ENCODE results near the gene ZXDC.

Gene ZXDC

DNA sequence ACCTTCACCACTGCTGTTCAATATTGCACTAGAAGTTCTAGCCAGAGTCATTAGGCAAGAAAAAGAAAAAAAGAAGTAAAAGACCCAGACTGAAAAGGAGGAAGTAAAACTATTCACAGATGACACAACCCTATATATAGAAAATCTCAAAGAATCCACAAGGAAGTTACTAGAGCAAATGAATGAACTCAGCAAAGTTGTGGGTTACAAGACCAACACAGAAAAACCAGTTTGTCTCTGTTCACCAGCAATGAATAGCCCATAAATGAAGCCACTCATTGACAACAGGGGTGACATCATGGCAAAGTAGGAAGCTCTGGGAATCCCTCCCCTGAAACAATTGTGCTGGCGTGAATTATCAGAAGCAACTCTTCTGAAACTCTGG is 76.3 kb downstream of the ZXDC start:
- peak overlapping the region; percentile 29; the same call in 1 of the 2 replicates for H3K27ac ChIP-seq

DNA sequence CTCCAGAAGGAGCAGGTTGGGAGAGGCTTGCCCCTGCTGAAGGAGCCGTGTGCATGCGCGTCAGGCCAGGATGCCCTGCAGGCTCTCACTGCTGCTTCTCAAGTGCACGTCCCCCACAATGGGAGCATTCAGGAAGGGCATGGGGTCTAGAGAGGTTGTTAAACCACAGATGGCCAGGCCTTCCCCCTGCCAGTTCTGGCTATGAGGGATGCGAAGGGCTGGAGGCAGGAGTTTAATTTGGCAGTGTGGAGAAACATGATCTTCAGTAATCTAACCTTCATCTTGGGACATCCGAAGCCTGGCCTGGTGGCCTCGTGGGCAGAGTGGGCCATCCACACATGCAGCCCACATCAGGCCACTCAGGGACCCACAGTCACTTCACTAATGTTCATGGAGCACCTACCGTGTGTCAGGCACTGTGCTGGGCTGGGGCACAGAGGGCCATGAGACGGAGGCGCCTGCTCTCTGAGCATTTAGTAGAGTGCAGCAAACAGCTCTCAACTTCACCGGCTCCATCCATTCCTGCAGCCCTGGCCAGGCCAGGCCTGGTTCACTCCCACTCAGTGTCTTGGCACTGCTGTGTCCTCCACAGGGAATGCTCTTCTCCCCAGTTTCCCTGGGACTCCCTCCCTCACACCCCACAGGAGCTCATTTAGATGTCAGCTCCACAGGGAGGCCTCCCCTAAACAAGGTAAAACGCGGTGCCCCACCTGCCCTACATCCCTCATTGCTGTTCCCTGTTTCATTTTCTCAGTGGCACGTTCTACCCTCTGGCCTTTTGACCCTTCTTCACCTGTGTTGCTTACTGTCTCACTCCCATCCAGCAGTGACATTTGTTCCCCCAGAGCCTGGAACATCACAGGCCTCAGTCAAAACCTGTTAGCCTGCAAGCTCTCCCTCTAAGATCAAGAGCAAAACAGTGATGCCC is 77.0 kb downstream of the ZXDC start:
- TF ChIP-seq, protein P1, sequence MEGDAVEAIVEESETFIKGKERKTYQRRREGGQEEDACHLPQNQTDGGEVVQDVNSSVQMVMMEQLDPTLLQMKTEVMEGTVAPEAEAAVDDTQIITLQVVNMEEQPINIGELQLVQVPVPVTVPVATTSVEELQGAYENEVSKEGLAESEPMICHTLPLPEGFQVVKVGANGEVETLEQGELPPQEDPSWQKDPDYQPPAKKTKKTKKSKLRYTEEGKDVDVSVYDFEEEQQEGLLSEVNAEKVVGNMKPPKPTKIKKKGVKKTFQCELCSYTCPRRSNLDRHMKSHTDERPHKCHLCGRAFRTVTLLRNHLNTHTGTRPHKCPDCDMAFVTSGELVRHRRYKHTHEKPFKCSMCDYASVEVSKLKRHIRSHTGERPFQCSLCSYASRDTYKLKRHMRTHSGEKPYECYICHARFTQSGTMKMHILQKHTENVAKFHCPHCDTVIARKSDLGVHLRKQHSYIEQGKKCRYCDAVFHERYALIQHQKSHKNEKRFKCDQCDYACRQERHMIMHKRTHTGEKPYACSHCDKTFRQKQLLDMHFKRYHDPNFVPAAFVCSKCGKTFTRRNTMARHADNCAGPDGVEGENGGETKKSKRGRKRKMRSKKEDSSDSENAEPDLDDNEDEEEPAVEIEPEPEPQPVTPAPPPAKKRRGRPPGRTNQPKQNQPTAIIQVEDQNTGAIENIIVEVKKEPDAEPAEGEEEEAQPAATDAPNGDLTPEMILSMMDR (conservative IDR thresholded peaks at IDR 0.05): no peak
- TF ChIP-seq ZFX (IDR thresholded peaks at IDR 0.05): no peak
- peak overlapping the region; percentile 29; the same call in 1 of the 2 replicates for H3K27ac ChIP-seq

More for the DNA sequence above, 76.3 kb downstream of the ZXDC start:
- TF ChIP-seq ZFX (IDR thresholded peaks at IDR 0.05): no peak
- TF ChIP-seq, protein P1 (conservative IDR thresholded peaks at IDR 0.05): no peak

DNA sequence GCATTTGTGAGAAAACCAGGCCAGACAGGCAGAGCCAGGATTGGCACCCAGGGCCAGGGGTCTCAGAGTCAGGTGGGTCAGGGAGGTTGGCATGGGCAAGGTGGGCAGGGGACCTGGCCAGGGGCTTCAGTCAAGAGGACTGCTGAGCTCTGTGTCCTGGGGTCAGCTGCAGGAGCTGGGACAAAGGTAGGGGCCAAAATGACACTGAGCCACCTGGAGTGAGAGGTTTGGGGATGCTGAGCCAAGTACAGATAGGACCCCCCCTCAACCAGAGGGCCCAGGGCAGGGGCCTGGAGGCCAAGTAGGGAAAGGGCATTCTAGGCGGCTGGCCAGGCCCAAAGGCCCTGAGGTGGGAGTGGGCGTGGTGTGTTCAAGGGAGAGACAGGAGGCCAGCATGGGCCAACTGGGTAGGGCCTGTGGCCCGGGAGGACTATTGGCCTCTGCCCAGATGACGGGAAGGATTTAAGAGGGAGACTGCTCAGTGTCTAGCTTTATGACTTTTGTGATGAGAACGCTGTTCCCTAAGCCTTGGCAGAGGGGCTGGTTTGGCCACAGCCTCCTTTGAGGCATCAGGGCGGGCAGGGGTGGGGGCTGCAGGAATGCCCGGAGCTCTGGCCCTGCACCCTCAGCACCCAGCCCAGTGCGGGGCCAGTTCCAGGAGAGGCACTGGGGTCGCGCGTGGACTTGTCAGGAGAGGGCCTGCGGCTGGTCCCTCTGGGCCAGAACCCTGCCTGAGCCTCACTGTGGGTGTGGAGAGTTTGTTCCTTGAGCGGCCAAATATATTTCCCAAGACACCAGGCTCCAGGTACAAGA is 77.9 kb downstream of the ZXDC start:
- H3K27ac ChIP-seq: no peak overlapping the region

DNA sequence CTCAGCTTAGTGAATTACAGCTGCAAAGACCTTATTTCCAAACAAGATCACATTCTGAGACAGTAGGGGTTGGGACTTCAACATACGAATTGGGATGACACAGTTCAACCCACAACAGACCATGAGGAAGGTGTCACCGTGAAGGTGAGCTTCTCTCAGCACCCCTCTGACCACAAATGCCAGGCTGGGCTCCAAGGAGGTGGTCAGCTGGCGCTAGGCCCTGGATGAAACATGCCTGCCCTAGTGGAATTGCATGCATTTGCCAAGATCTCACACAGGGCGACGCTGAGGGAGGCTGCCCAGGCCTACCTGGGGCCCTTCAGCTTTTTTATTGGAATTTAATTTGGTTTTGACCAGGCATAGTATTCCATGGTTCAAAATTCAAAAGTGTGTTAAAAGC is 79.2 kb downstream of the ZXDC start:
- no peak overlapping the region for H3K27ac ChIP-seq
- no peak for TF ChIP-seq ZFX (IDR thresholded peaks at IDR 0.05)
- TF ChIP-seq, protein P1 (conservative IDR thresholded peaks at IDR 0.05): no peak

More for the DNA sequence above, 77.9 kb downstream of the ZXDC start:
- TF ChIP-seq, protein P1 (conservative IDR thresholded peaks at IDR 0.05): no peak
- TF ChIP-seq ZFX (IDR thresholded peaks at IDR 0.05): no peak

DNA sequence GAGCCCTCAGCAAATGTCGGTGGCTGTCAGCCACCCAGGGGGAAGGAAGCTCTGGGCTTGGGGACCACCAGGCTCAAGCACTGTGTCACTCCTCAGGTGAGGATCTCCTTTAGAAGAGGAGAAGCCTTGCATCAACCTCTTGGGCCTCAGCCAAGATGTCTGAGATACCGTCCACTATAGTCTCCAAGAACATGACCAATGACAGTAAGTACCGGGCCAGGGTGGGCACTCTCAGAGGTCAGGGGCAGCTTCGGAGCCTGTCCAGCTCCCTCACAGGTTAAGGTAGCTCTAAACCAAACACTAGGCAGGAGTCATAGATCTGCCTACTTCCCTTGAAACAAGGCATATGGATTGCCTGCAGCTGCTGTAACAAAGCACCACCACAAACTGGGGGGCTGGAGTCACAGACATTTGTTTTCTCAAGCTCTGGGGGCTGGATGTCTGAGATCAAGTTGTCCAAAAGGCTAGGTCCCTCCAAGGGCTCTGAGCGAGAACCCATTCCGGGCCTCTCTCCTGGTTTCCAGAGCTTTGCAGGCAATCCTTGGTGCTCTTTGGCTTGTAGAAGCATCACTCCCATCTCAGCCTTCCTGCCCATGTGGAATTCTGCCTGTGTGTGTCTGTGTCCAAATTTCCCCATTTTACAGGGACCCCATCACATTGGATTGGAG is 79.7 kb downstream of the ZXDC start:
- no peak for TF ChIP-seq ZFX (IDR thresholded peaks at IDR 0.05)
- TF ChIP-seq, protein P1 (conservative IDR thresholded peaks at IDR 0.05): no peak
- H3K27ac ChIP-seq: no peak overlapping the region

DNA sequence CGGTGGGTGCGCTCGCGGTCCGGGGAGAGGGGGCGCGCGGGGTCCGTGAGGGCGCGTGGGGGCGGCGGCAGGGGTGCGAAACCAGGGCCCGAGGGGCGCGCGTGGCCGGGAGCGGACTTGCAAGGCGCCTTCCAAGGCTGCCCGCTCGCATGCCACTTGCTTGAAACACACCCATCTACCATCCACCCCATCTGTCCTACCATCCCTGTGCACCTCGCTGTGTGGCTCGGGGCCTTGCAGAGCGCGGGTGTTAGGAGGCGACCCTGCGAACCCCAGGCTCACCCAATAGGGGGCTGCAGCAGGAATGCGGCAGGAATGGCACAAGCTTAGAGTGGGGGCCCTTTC is 80.7 kb downstream of the ZXDC start:
- no peak overlapping the region for H3K27ac ChIP-seq
- TF ChIP-seq, protein P1 (conservative IDR thresholded peaks at IDR 0.05): no peak
- TF ChIP-seq ZFX (IDR thresholded peaks at IDR 0.05): no peak

Data from C4-2B (cell line).